BLaER1 (cell line): ENCODE measurements around the gene NIN.

ENCODE experiments used
- H3K27ac ChIP-seq: shearing (Covaris generic); formaldehyde crosslinking; 2 replicates; pipeline ENCODE4 v1.8.1; 2022
- H3K27me3 ChIP-seq: shearing (Covaris generic); formaldehyde crosslinking; 2 replicates; pipeline ENCODE4 v1.8.1; 2022
- H3K36me3 ChIP-seq: shearing (Covaris generic); formaldehyde crosslinking; 2 replicates; pipeline ENCODE4 v1.8.1; 2022
- H3K4me1 ChIP-seq: shearing (Covaris generic); formaldehyde crosslinking; 2 replicates; pipeline ENCODE4 v1.8.1; 2022
- H3K4me2 ChIP-seq: shearing (Covaris generic); formaldehyde crosslinking; 2 replicates; pipeline ENCODE4 v1.8.1; 2022
- H3K4me3 ChIP-seq: shearing (Covaris generic); formaldehyde crosslinking; 2 replicates; pipeline ENCODE4 v1.8.1; 2022
- H3K9ac ChIP-seq: shearing (Covaris generic); formaldehyde crosslinking; 2 replicates; pipeline ENCODE4 v1.8.1; 2022
- H3K9me3 ChIP-seq: shearing (Covaris generic); formaldehyde crosslinking; 2 replicates; pipeline ENCODE4 v1.8.1; 2022
- H4K20me1 ChIP-seq: shearing (Covaris generic); formaldehyde crosslinking; 2 replicates; pipeline ENCODE4 v1.8.1; 2022
- Cebpa-rat ChIP-seq: shearing (Covaris generic); IDR thresholded peaks from 2 replicates; pipeline ENCODE4 v1.8.1; 2022

Gene NIN

GRCh38 chr14:50830044-50830931 is 674 bp downstream of the NIN start:
- H3K36me3 ChIP-seq = peaks cover 16% of the 10 kb centered on the region; the same call in 1 of the 2 replicates
- H3K9ac ChIP-seq = peak overlapping the region; percentile 88
- H3K4me2 ChIP-seq = peak overlapping the region; percentile 96
- H3K9me3 ChIP-seq = no peaks in the 10 kb centered on the region
- H3K27me3 ChIP-seq = no peaks in the 10 kb centered on the region; the same call in 1 of the 2 replicates
- H3K4me3 ChIP-seq = peak overlapping the region; percentile 89
- TF ChIP-seq Cebpa-rat = no peak
- peaks cover 50% of the 10 kb centered on the region for H4K20me1 ChIP-seq
- peak overlapping the region; percentile 91 for H3K27ac ChIP-seq
- H3K4me1 ChIP-seq = peaks cover 72% of the 10 kb centered on the region

- Histone ChIP-seq H4K20me1 (peaks cover 58% of the 10 kb centered on the region), H3K27me3 (no peaks in the 10 kb centered on the region; the same call in 1 of the 2 replicates), H3K4me3 (peak overlapping the region; percentile 89), H3K27ac (peak overlapping the region; percentile 91), H3K9ac (peak overlapping the region; percentile 88), H3K9me3 (no peaks in the 10 kb centered on the region), H3K4me1 (peaks cover 72% of the 10 kb centered on the region), H3K36me3 (peaks cover 16% of the 10 kb centered on the region; the same call in 1 of the 2 replicates), H3K4me2 (peak overlapping the region; percentile 87)
- no peak for TF ChIP-seq Cebpa-rat
These were observed 1.4 kb downstream of the NIN start for GRCh38 chr14:50829489-50830043.

GRCh38 chr14:50828721-50829488 is 2.1 kb downstream of the NIN start:
- Histone ChIP-seq H3K9ac (peak overlapping the region; percentile 88), H3K4me1 (peaks cover 72% of the 10 kb centered on the region), H3K4me3 (peak overlapping the region; percentile 89)

GRCh38 chr14:50826681-50827080 is 4.3 kb downstream of the NIN start:
- TF ChIP-seq Cebpa-rat = no peak
- no peak overlapping the region for H3K27ac ChIP-seq
- H3K9me3 ChIP-seq = no peaks in the 10 kb centered on the region
- no peak overlapping the region for H3K9ac ChIP-seq
- H3K4me1 ChIP-seq = peaks cover 81% of the 10 kb centered on the region
- peak overlapping the region; percentile 87 for H3K4me2 ChIP-seq
- H4K20me1 ChIP-seq = peaks cover 86% of the 10 kb centered on the region
- H3K4me3 ChIP-seq = no peak overlapping the region
- peaks cover 16% of the 10 kb centered on the region; the same call in 1 of the 2 replicates for H3K36me3 ChIP-seq
- no peaks in the 10 kb centered on the region for H3K27me3 ChIP-seq

More at GRCh38 chr14:50828721-50829488, 2.1 kb downstream of the NIN start:
- peaks cover 16% of the 10 kb centered on the region; the same call in 1 of the 2 replicates for H3K36me3 ChIP-seq
- peak overlapping the region; percentile 91 for H3K27ac ChIP-seq
- H3K4me2 ChIP-seq = peak overlapping the region; percentile 87
- H3K9me3 ChIP-seq = no peaks in the 10 kb centered on the region
- no peaks in the 10 kb centered on the region; the same call in 1 of the 2 replicates for H3K27me3 ChIP-seq
- no peak for TF ChIP-seq Cebpa-rat
- H4K20me1 ChIP-seq = peaks cover 64% of the 10 kb centered on the region

GRCh38 chr14:50825307-50825706 is 5.7 kb downstream of the NIN start:
- H3K4me3 ChIP-seq = no peak overlapping the region
- no peak for TF ChIP-seq Cebpa-rat
- H3K27me3 ChIP-seq = no peaks in the 10 kb centered on the region
- H3K36me3 ChIP-seq = peaks cover 26% of the 10 kb centered on the region
- H3K4me2 ChIP-seq = peak overlapping the region; percentile 75
- H3K27ac ChIP-seq = no peak overlapping the region
- no peak overlapping the region for H3K9ac ChIP-seq
- no peaks in the 10 kb centered on the region for H3K9me3 ChIP-seq
- H4K20me1 ChIP-seq = peaks cover 100% of the 10 kb centered on the region
- H3K4me1 ChIP-seq = peaks cover 92% of the 10 kb centered on the region

GRCh38 chr14:50823762-50824636 is 7.0 kb downstream of the NIN start:
- Histone ChIP-seq H3K9ac (peak overlapping the region; percentile 35; the same call in 1 of the 2 replicates), H3K4me1 (peaks cover 100% of the 10 kb centered on the region), H4K20me1 (peaks cover 92% of the 10 kb centered on the region), H3K4me2 (peak overlapping the region; percentile 75), H3K27ac (peak overlapping the region; percentile 50), H3K27me3 (no peaks in the 10 kb centered on the region), H3K36me3 (peaks cover 39% of the 10 kb centered on the region), H3K9me3 (no peaks in the 10 kb centered on the region), H3K4me3 (peak overlapping the region; percentile 11; the same call in 1 of the 2 replicates)
- no peak for TF ChIP-seq Cebpa-rat

GRCh38 chr14:50823051-50823761 is 7.8 kb downstream of the NIN start:
- Histone ChIP-seq H3K4me1 (peaks cover 98% of the 10 kb centered on the region), H4K20me1 (peaks cover 84% of the 10 kb centered on the region), H3K27ac (peak overlapping the region; percentile 50), H3K9ac (peak overlapping the region; percentile 35; the same call in 1 of the 2 replicates), H3K4me2 (peak overlapping the region; percentile 75), H3K9me3 (no peaks in the 10 kb centered on the region), H3K36me3 (peaks cover 45% of the 10 kb centered on the region), H3K4me3 (peak overlapping the region; percentile 11), H3K27me3 (no peaks in the 10 kb centered on the region)
- TF ChIP-seq Cebpa-rat = peak; percentile 85

GRCh38 chr14:50822501-50823042 is 8.4 kb downstream of the NIN start:
- Histone ChIP-seq H3K27ac (peak overlapping the region; percentile 50), H3K9ac (peak overlapping the region; percentile 35; the same call in 1 of the 2 replicates), H3K9me3 (no peaks in the 10 kb centered on the region), H3K4me1 (peaks cover 92% of the 10 kb centered on the region), H3K4me3 (peak overlapping the region; percentile 11; the same call in 1 of the 2 replicates), H4K20me1 (peaks cover 78% of the 10 kb centered on the region), H3K4me2 (peak overlapping the region; percentile 75), H3K36me3 (peaks cover 51% of the 10 kb centered on the region), H3K27me3 (no peaks in the 10 kb centered on the region)
- TF ChIP-seq Cebpa-rat = no peak
